ENCODE measurements around the gene RPN1. TPM values are rescaled to one million over a fixed set of nuclear protein-coding genes. Genes with fewer than 3 reads are reported as not detected.

The RPN1 gene
- total and polyA plus RNA-seq, 4 donors, result 146 to 318 (median 223) TPM

DNA sequence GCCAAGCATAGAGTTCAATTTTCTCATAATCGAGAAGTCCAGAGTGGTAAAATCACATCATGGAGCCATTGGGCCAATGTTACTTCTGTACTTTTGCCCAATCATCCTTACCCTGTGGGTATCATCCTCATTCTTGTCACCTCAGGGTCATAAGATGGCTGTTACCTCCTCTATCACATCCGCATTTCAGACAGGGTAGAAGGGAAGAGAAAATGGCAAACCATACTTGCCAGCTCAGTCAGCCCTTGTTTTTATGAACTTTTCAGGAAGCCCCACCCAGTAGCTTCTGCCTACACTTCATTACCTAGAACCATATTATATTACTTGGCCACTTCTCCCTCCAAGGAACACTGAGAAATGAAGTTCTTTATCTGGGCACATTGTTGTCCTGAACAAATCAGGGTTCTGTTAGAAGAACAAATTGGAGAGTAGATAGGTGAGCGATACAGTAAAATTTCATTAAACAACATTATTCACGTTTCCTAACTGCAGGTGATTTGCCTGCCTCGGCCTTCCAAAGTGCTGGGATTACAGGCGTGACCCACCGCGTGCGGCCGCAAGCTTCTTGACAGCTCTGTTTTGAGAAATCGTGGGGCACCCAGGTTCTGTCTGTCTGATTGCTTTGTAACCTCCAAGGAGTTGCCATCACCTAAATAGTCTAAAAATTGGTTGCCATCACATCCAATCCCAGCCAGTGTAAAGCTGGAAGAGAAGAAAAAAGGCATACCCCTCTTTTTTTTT lies 34.5 kb upstream of the RPN1 start:
- no peak for TF ChIP-seq CTCF (IDR thresholded peaks at IDR 0.05; ENCODE audit: control extremely low read depth, extremely low read depth)
- Histone ChIP-seq H3K9me3 (ENCODE audit: control insufficient read depth in 4 of 4, insufficient read depth in 3 of 4, low read length in 3 of 4) (no peaks in the 10 kb centered on the region), H3K27me3 (ENCODE audit: control insufficient read depth in 3 of 3, insufficient read depth in 3 of 3, low read length in 2 of 3) (no peaks in the 10 kb centered on the region), H3K9ac (ENCODE audit: insufficient read depth in 1 of 2, low read length in 2 of 2) (no peak overlapping the region), H3K4me1 (ENCODE audit: control insufficient read depth in 5 of 5, insufficient read depth in 5 of 5, low read length in 5 of 5) (peaks cover 0 to 8% (median 0%) of the 10 kb centered on the region in 5 donors), H3K36me3 (ENCODE audit: control insufficient read depth in 4 of 4, insufficient read depth in 4 of 4, low read length in 4 of 4) (no peaks in the 10 kb centered on the region), H3K4me3 (no peak overlapping the region), H3K27ac (ENCODE audit: low read depth in 1 of 2, low read length in 1 of 2) (no peak overlapping the region)
- 91 to 93% methylated on average over 11 of the region's 11 CpGs for WGBS, 2 donors
- ATAC-seq (ENCODE audit: insufficient read depth, low FRiP score), result no peak
- DNase-seq, result no peak

DNA sequence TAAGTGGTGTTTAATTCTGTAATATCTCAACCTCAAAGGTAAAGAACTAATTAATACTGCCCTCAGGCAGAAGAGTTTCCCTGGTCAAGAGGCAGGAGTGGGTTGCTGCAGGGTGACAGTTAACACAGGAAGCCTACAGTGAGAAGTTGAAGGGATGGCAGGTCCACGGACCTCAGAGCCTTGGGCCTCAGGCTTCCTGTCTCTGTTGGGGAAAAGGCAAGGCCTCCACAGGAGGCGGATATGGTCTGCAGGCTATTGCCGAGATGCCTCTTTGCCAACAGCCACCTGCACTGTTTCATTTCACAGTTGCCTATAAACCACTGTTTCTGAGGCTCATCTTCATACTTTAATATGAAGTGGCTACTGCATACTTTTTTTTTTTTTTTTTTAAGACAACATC lies 33.3 kb upstream of the RPN1 start:
- H3K27ac ChIP-seq (ENCODE audit: low read depth in 1 of 2, low read length in 1 of 2), result no peak overlapping the region
- H3K4me3 ChIP-seq, result no peak overlapping the region
- no peak for DNase-seq
- no peaks in the 10 kb centered on the region for H3K27me3 ChIP-seq (ENCODE audit: control insufficient read depth in 3 of 3, insufficient read depth in 3 of 3, low read length in 2 of 3)
- ATAC-seq (ENCODE audit: insufficient read depth, low FRiP score), result no peak
- H3K9ac ChIP-seq (ENCODE audit: insufficient read depth in 1 of 2, low read length in 2 of 2), result no peak overlapping the region
- 24 to 64% methylated on average over 3 of the region's 3 CpGs for WGBS, 2 donors
- no peak for TF ChIP-seq CTCF (IDR thresholded peaks at IDR 0.05; ENCODE audit: control extremely low read depth, extremely low read depth)
- H3K36me3 ChIP-seq (ENCODE audit: control insufficient read depth in 4 of 4, insufficient read depth in 4 of 4, low read length in 4 of 4), result no peaks in the 10 kb centered on the region
- H3K9me3 ChIP-seq (ENCODE audit: control insufficient read depth in 4 of 4, insufficient read depth in 3 of 4, low read length in 3 of 4), result no peaks in the 10 kb centered on the region
- H3K4me1 ChIP-seq (ENCODE audit: control insufficient read depth in 5 of 5, insufficient read depth in 5 of 5, low read length in 5 of 5), result peaks cover 0 to 8% (median 0%) of the 10 kb centered on the region in 5 donors

DNA sequence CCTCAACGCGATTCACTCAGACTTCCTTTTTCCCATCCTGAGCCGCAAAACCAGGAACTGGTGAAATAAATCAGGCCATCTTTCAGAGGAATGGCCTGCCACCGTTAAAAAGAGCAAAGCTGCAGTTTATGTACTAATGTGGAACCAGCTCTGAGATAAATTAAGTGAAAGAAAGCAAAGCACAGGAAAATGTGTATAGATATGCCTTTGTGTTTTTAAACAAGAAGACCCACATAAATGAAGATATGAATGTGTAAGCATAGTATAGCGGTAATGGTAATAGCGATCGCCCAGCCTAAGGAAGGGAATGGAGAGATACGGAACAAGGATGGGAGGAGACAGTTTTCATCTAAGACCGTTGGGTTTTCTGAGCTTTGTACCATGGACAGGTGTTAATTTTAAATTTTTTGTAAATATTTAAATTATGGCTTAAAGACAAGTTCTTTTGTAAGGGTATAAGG lies 30.8 kb upstream of the RPN1 start:
- 37 to 40% methylated on average over 9 of the region's 9 CpGs for WGBS, 2 donors
- TF ChIP-seq CTCF (IDR thresholded peaks at IDR 0.05; ENCODE audit: control extremely low read depth, extremely low read depth), result no peak
- Histone ChIP-seq H3K27ac (ENCODE audit: low read depth in 1 of 2, low read length in 1 of 2) (peak overlapping the region; percentile 92 to 97), H3K9ac (ENCODE audit: insufficient read depth in 1 of 2, low read length in 2 of 2) (peak overlapping the region; percentile 89 to 100), H3K27me3 (ENCODE audit: control insufficient read depth in 3 of 3, insufficient read depth in 3 of 3, low read length in 2 of 3) (no peaks in the 10 kb centered on the region), H3K9me3 (ENCODE audit: control insufficient read depth in 4 of 4, insufficient read depth in 3 of 4, low read length in 3 of 4) (no peaks in the 10 kb centered on the region), H3K4me3 (peak overlapping the region; percentile 46), H3K36me3 (ENCODE audit: control insufficient read depth in 4 of 4, insufficient read depth in 4 of 4, low read length in 4 of 4) (no peaks in the 10 kb centered on the region), H3K4me1 (ENCODE audit: control insufficient read depth in 5 of 5, insufficient read depth in 5 of 5, low read length in 5 of 5) (peaks cover 0 to 8% (median 0%) of the 10 kb centered on the region in 5 donors)
- no peak for ATAC-seq (ENCODE audit: insufficient read depth, low FRiP score)
- DNase-seq, result no peak

Measured in lung (tissue), 12 donors.